GM18502 (cell line): ENCODE measurements around the gene ULK3.

ENCODE experiments used
- ATAC-seq: cut with Tn5 transposase; IDR thresholded peaks from one replicate; pipeline ENCODE4 v1.9.1; 2021; ENCODE audit warnings: mild to moderate bottlenecking; ENCODE audit not compliant: unreplicated experiment, poor library complexity

ULK3 gene

DNA sequence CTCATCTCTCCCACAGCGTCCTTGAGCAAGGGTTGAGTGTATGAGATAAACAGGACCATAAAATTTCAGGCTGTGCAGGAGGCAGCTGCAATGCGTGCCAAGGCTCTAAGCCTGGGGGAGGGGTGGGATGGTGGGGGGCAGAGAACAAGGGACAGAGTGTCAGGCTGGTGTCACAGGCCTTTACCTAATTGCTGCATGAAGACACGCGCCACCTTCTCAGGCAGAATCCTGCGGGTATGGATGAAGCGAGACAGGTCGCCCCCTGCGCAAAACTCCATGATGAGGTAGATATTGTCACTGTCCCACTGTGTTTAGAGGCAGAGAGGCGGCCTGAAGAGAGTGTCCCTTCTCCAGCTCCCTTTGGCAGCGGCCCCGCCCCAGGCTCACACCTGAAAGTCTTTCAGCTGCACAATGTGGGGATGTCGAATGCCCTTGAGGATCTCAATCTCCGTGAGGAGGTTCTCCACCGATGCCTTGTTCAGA, 1.0 kb downstream of the ULK3 start:
- no peak for ATAC-seq

GRCh38 chr15:74840851-74841775, 1.8 kb downstream of the ULK3 start:
- ATAC-seq: no peak

- ATAC-seq: no peak
These were observed 3.2 kb downstream of the ULK3 start for GRCh38 chr15:74839526-74840395.

DNA sequence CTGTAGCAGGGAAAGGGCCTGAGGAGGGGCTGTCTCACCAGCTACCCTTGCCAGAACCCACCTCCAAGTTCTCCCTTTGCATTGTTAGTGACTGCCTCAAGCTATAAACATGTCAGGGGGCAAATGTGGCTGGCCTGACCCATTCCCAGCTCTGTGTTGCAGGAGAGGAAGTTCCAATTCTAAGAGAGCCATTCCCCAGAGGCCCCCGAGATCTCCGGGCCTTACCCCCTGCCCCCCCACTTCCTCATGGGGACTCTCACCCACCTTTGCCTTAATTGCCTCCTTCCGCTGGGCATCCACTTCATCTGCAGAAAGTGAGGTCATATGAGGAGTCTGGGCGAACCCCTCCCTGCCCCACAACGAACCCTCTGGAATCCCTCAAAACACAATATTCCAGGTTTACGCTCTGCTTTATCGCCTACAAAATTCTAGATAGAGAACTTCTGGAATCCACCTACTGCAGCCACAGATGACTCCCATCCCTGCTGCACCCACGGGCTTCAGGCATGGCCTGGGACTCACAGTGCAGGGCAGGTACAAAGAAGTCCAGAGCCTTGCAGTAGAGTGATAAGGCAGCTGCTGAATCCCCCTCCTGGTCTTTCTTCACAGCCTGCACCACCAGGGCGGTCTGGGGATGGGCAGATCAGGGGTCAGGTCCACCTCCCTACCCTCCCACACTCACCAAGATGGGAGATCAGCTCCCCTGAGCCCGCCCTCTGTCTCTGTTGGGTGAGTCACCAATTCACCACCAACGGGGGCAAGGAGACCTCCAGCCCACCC, 4.0 kb downstream of the ULK3 start:
- no peak for ATAC-seq

- no peak for ATAC-seq
These were observed 4.8 kb downstream of the ULK3 start for GRCh38 chr15:74838137-74838516.

DNA sequence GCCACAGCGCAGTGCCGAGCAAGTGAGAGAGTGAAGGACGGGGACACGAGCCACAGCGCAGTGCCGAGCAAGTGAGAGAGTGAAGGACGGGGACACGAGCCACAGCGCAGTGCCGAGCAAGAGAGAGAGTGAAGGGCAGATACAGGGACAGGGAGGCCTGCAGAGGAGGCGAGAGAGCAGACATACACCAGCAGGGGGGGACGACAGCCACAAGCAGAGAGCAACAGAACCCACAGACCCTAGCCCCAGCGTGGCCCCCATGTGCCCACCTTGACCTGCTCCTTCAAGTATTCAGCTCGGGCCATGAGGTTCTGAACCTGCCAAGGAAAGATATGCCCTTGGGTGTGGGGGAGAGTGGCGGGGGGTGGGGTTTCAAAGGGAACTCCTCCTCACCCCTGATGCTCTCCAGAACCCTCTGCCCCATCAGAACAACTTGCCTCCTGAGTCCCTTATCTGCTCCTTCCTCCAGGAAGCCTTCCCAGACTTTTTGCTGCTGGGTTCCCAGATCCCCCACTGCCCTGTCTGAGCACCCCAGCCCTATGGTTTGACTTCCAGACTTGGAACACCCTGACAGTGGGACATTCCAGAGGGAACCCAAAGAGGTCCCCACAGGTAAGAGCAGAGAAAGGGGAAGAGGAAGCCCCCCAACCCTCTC, 5.3 kb downstream of the ULK3 start:
- ATAC-seq: no peak

- ATAC-seq: no peak
These were observed 6.1 kb downstream of the ULK3 start for GRCh38 chr15:74836846-74837245.

DNA sequence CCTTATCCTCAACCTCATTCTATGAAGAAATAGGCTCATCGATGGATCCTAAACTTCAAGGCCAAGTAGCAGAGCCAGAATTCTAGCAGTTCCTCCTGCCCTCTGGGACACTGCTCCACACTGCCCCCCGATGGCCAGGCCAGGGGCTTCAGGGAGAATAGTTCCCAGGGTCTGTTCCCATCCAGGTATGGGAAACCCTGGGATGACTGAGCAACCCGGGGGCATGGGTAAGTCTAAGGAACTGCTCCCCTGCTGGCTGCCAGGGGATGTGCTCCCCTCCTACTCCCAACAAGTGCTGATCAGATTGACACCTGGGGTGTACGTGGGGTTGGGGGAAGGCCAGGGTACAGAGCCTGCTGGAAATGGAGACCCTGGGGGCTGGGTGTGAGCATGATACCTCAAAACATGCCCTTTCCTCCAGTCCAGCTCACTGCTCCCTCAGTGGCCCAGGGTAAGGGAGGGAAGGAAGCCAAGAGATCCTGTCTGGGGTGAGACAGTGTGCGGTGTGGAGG, 7.6 kb downstream of the ULK3 start:
- no peak for ATAC-seq

DNA sequence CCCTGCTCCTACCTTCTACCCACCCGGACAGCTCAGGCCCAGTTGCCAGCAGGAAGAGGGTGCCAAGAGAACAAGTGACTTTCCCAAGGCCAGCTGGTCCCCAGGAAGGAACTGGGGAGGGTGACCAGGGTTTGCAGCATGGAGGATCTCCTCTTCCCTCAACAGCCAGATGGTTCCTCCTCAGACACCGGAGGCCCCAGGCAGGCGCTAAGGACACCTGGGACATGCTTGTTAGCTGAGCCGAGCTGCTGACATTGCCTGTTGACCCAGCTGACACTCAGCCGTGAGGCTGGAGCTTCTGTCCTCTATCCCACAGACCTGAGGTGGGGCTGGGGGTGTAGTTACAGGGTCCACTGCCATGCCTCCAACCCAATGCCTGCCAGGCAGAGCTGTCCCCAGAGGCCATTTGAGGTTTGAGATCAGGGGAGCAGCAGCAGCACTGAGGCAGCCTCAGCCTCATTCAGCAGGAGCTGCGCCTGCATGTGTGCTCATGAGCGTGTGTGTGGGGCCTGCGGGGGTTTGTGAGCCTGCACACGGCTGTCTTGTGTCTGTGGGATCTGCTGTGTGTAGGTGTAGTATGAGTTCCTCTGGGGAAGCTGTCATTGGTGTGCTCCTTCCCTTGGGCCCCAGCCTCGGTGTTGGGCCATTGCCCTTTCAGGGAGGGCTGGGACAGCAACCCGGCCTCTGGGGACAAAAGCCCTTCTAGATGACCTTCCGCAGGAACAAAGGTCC, 9.4 kb downstream of the ULK3 start:
- ATAC-seq: no peak

DNA sequence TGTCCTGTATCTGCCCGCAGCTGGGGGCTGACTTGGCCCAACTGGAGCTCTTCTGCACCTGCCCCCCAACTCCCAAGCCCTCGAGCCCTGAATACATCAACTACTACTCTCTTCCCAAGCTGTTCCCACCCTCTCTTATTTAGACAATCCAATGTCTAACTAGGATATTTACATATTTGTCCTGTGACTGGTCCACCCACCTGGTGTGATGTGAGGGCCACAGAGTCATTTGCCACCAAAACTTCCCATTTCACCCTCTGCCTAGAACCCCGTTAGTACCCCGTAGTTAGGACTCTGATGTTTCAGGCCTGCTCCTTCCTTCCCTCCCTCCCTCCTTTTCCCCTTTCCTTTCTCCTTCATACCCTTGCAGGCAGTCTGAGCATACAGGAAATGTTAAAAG, 10.1 kb downstream of the ULK3 start:
- no peak for ATAC-seq

GRCh38 chr15:74831813-74832495, 11.0 kb downstream of the ULK3 start:
- ATAC-seq: no peak

- ATAC-seq: no peak
These were observed 12.1 kb downstream of the ULK3 start for GRCh38 chr15:74830868-74831267.

- ATAC-seq: no peak
These were observed 13.0 kb downstream of the ULK3 start for GRCh38 chr15:74829991-74830390.

- ATAC-seq: no peak
These were observed 13.5 kb downstream of the ULK3 start for GRCh38 chr15:74829486-74829885.

DNA sequence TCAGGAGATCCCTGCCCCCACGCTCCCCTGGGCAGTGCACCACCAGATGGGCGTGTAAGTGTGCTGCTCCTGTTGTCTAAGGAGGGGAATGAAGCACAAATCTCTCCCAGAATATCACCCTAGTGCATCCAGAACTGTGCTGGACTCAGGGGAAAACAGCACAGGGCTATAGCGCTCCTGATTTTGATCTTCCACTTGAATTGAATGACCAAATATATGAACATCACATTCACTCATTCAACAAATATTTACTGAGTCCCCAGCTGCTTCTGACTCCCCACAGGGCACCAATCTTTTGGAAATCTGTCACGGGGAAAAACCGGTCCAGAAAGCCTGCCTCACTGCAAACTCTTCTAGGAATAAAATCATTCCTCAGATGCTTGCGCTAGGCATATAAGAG, 14.1 kb downstream of the ULK3 start:
- no peak for ATAC-seq

GRCh38 chr15:74827614-74828013, 15.3 kb downstream of the ULK3 start:
- ATAC-seq: no peak

- no peak for ATAC-seq
These were observed 16.0 kb downstream of the ULK3 start for GRCh38 chr15:74826921-74827320.

- ATAC-seq: no peak
These were observed 16.6 kb downstream of the ULK3 start, which contains the start of gene CPLX3 for GRCh38 chr15:74826364-74826819. Gene CPLX3 (plus strand): TSS chr15:74826627. CDS start chr15:74826704, 77 bp downstream.
